HUES64 (cell line): ENCODE measurements around the gene ZC3H12D. TPM values are rescaled to one million over a fixed set of nuclear protein-coding genes. Genes with fewer than 3 reads are reported as not detected.

Experiments
- H3K27ac ChIP-seq: 2 replicates; pipeline ENCODE4 v1.7.0; 2013; ENCODE audit warnings: low read depth, low read length, inconsistent platforms
- H3K27me3 ChIP-seq: 2 replicates; pipeline ENCODE4 v1.6.1; 2013; ENCODE audit warnings: mild to moderate bottlenecking, low read length; ENCODE audit not compliant: insufficient read depth
- H3K36me3 ChIP-seq: 2 replicates; pipeline ENCODE4 v1.6.1; 2013; ENCODE audit warnings: mild to moderate bottlenecking, low read length; ENCODE audit not compliant: insufficient read depth
- H3K4me1 ChIP-seq: 2 replicates; pipeline ENCODE4 v1.6.1; 2013; ENCODE audit warnings: mild to moderate bottlenecking, low read length, moderate library complexity; ENCODE audit not compliant: insufficient read depth
- H3K4me3 ChIP-seq: 2 replicates; pipeline ENCODE4 v1.5.1; 2013; ENCODE audit warnings: mild to moderate bottlenecking, low read length, moderate library complexity
- H3K9ac ChIP-seq: 2 replicates; pipeline ENCODE4 v1.6.1; 2013; ENCODE audit warnings: mild to moderate bottlenecking, low read depth, low read length
- H3K9me3 ChIP-seq: 2 replicates; pipeline ENCODE4 v1.6.1; 2013; ENCODE audit warnings: low read depth, low read length; ENCODE audit not compliant: insufficient read depth
- WGBS: fragments of 150-250, 120-280 bp; methylation state at CpG from one replicate; pipeline ENCODE4 v1.1.7; 2013; ENCODE audit warnings: missing lambda C conversion rate; 5-methylcytosine and 5-hydroxymethylcytosine counted together
- polyA plus RNA-seq, 2 experiments: library from polyadenylated mRNA; stranded (reverse); fragments of 50-300 nt; gene quantifications; one replicate each; pipeline ENCODE4 v1.2.3, GENCODE V29; 2013

Gene ZC3H12D
- polyA plus RNA-seq (2013, experiment 1 of 2) = 0.05 TPM
- 0.19 TPM for polyA plus RNA-seq (2013, experiment 2 of 2)

GRCh38 chr6:149484733-149485700 is at the start of gene ZC3H12D:
TSS of gene ZC3H12D (minus strand) at chr6:149485014. CDS start at chr6:149474543, 10,471 bp downstream.
- H3K4me1 ChIP-seq = no peaks in the 10 kb centered on the region
- H3K27me3 ChIP-seq = no peaks in the 10 kb centered on the region
- no peak within 1 kb of the TSS for H3K4me3 ChIP-seq
- no peaks in the 10 kb centered on the region for H3K36me3 ChIP-seq
- H3K9me3 ChIP-seq = no peaks in the 10 kb centered on the region
- 70% methylated on average over 22 of the region's 22 CpGs for WGBS
- no peak within 1 kb of the TSS for H3K27ac ChIP-seq
- no peak within 1 kb of the TSS for H3K9ac ChIP-seq

GRCh38 chr6:149529650-149530049 is 44.8 kb upstream of the ZC3H12D start:
- Histone ChIP-seq H3K4me3 (no peak overlapping the region), H3K9me3 (no peaks in the 10 kb centered on the region), H3K4me1 (no peaks in the 10 kb centered on the region), H3K27me3 (no peaks in the 10 kb centered on the region), H3K9ac (no peak overlapping the region), H3K27ac (no peak overlapping the region), H3K36me3 (peaks cover 88% of the 10 kb centered on the region)
- WGBS = 94% methylated on average over 4 of the region's 5 CpGs

GRCh38 chr6:149515494-149515893 is 30.7 kb upstream of the ZC3H12D start:
- Histone ChIP-seq H3K27ac (no peak overlapping the region), H3K9me3 (no peaks in the 10 kb centered on the region), H3K36me3 (peaks cover 53% of the 10 kb centered on the region), H3K4me3 (no peak overlapping the region), H3K27me3 (no peaks in the 10 kb centered on the region), H3K4me1 (no peaks in the 10 kb centered on the region), H3K9ac (no peak overlapping the region)
- WGBS = no CpG with 5 or more reads among the region's 1 CpG

GRCh38 chr6:149513915-149514314 is 29.1 kb upstream of the ZC3H12D start:
- no peak overlapping the region for H3K9ac ChIP-seq
- 75% methylated on average over 5 of the region's 5 CpGs for WGBS
- H3K27me3 ChIP-seq = no peaks in the 10 kb centered on the region
- peaks cover 43% of the 10 kb centered on the region for H3K36me3 ChIP-seq
- H3K4me1 ChIP-seq = peaks cover 4% of the 10 kb centered on the region; the same call in 1 of the 2 replicates
- H3K4me3 ChIP-seq = no peak overlapping the region
- no peak overlapping the region for H3K27ac ChIP-seq
- no peaks in the 10 kb centered on the region for H3K9me3 ChIP-seq

- peaks cover 4% of the 10 kb centered on the region; the same call in 1 of the 2 replicates for H3K4me1 ChIP-seq
- no peak overlapping the region for H3K4me3 ChIP-seq
- H3K9ac ChIP-seq = no peak overlapping the region
- 96% methylated on average over 4 of the region's 4 CpGs for WGBS
- H3K9me3 ChIP-seq = no peaks in the 10 kb centered on the region
- no peaks in the 10 kb centered on the region for H3K27me3 ChIP-seq
- H3K36me3 ChIP-seq = peaks cover 34% of the 10 kb centered on the region
- no peak overlapping the region for H3K27ac ChIP-seq
These were observed 26.1 kb upstream of the ZC3H12D start for GRCh38 chr6:149510793-149511512.

- Histone ChIP-seq H3K27me3 (no peaks in the 10 kb centered on the region), H3K9ac (no peak overlapping the region), H3K9me3 (no peaks in the 10 kb centered on the region), H3K4me1 (peaks cover 4% of the 10 kb centered on the region; the same call in 1 of the 2 replicates), H3K27ac (no peak overlapping the region), H3K4me3 (no peak overlapping the region), H3K36me3 (peaks cover 48% of the 10 kb centered on the region)
- 79% methylated on average over 1 of the region's 3 CpGs for WGBS
These were observed 23.7 kb upstream of the ZC3H12D start for GRCh38 chr6:149508485-149508884.

GRCh38 chr6:149503872-149504271 is 19.1 kb upstream of the ZC3H12D start:
- H3K36me3 ChIP-seq = peaks cover 25% of the 10 kb centered on the region
- 95% methylated on average over 2 of the region's 2 CpGs for WGBS

GRCh38 chr6:149503276-149503675 is 18.5 kb upstream of the ZC3H12D start:
- Histone ChIP-seq H3K9ac (no peak overlapping the region), H3K4me3 (no peak overlapping the region), H3K36me3 (peaks cover 25% of the 10 kb centered on the region), H3K27ac (no peak overlapping the region), H3K27me3 (no peaks in the 10 kb centered on the region), H3K9me3 (no peaks in the 10 kb centered on the region), H3K4me1 (no peaks in the 10 kb centered on the region)
- WGBS = 99% methylated on average over 1 of the region's 2 CpGs

More at GRCh38 chr6:149503872-149504271, 19.1 kb upstream of the ZC3H12D start:
- no peaks in the 10 kb centered on the region for H3K9me3 ChIP-seq
- H3K4me3 ChIP-seq = no peak overlapping the region
- no peaks in the 10 kb centered on the region for H3K27me3 ChIP-seq
- no peaks in the 10 kb centered on the region for H3K4me1 ChIP-seq
- no peak overlapping the region for H3K27ac ChIP-seq
- no peak overlapping the region for H3K9ac ChIP-seq

GRCh38 chr6:149501768-149502167 is 17.0 kb upstream of the ZC3H12D start:
- no peak overlapping the region for H3K27ac ChIP-seq
- H3K4me3 ChIP-seq = no peak overlapping the region
- peaks cover 16% of the 10 kb centered on the region for H3K36me3 ChIP-seq
- H3K9ac ChIP-seq = no peak overlapping the region
- WGBS = 90% methylated on average over 2 of the region's 3 CpGs
- H3K4me1 ChIP-seq = no peaks in the 10 kb centered on the region
- no peaks in the 10 kb centered on the region for H3K27me3 ChIP-seq
- no peaks in the 10 kb centered on the region for H3K9me3 ChIP-seq

GRCh38 chr6:149501201-149501600 is 16.4 kb upstream of the ZC3H12D start:
- Histone ChIP-seq H3K27ac (no peak overlapping the region), H3K9ac (no peak overlapping the region), H3K9me3 (no peaks in the 10 kb centered on the region), H3K4me3 (no peak overlapping the region), H3K36me3 (peaks cover 16% of the 10 kb centered on the region), H3K27me3 (no peaks in the 10 kb centered on the region), H3K4me1 (no peaks in the 10 kb centered on the region)
- 89% methylated on average over 1 of the region's 1 CpG for WGBS

GRCh38 chr6:149500096-149500495 is 15.3 kb upstream of the ZC3H12D start:
- no peak overlapping the region for H3K9ac ChIP-seq
- no peak overlapping the region for H3K4me3 ChIP-seq
- WGBS = 95% methylated on average over 1 of the region's 1 CpG
- H3K36me3 ChIP-seq = peaks cover 7% of the 10 kb centered on the region
- no peaks in the 10 kb centered on the region for H3K9me3 ChIP-seq
- H3K27ac ChIP-seq = no peak overlapping the region
- H3K27me3 ChIP-seq = no peaks in the 10 kb centered on the region
- no peaks in the 10 kb centered on the region for H3K4me1 ChIP-seq
